BE2C (cell line): ENCODE data around the gene PAX5.

ENCODE experiments used
- DNase-seq: peaks from one replicate; pipeline ENCODE4 v3.0.0-alpha.2; 2020
- H3K27me3 ChIP-seq: fragments of 250-450 bp; sonication (Bioruptor Pico); 2 replicates; pipeline ENCODE4 v1.5.1; 2020; ENCODE audit warnings: mild to moderate bottlenecking
- H3K36me3 ChIP-seq: fragments of 250-450 bp; sonication (Bioruptor Pico); 2 replicates; pipeline ENCODE4 v1.5.1; 2020; ENCODE audit warnings: mild to moderate bottlenecking
- H3K4me1 ChIP-seq: fragments of 250-450 bp; sonication (Bioruptor Pico); 2 replicates; pipeline ENCODE4 v1.5.1; 2020
- H3K4me3 ChIP-seq: 2 replicates; pipeline ENCODE4 v1.5.1; 2011; ENCODE audit warnings: low read depth, low read length
- H3K9me3 ChIP-seq: fragments of 250-450 bp; sonication (Bioruptor Pico); 2 replicates; pipeline ENCODE4 v1.5.1; 2020
- TF ChIP-seq, protein P1 (sequence below): IDR thresholded peaks from 2 replicates; pipeline ENCODE4 v1.5.1; 2012; ENCODE audit warnings: mild to moderate bottlenecking, low read depth, low read length

The PAX5 gene

GRCh38 chr9:37029776-37030610 lies 4.1 kb downstream of the PAX5 start:
- no peak overlapping the region; the same call in 1 of the 2 replicates for H3K4me3 ChIP-seq
- H3K27me3 ChIP-seq: no peaks in the 10 kb centered on the region
- H3K4me1 ChIP-seq: peaks cover 11% of the 10 kb centered on the region
- H3K36me3 ChIP-seq: no peaks in the 10 kb centered on the region
- no peak for DNase-seq
- no peaks in the 10 kb centered on the region for H3K9me3 ChIP-seq
- TF ChIP-seq, protein P1, sequence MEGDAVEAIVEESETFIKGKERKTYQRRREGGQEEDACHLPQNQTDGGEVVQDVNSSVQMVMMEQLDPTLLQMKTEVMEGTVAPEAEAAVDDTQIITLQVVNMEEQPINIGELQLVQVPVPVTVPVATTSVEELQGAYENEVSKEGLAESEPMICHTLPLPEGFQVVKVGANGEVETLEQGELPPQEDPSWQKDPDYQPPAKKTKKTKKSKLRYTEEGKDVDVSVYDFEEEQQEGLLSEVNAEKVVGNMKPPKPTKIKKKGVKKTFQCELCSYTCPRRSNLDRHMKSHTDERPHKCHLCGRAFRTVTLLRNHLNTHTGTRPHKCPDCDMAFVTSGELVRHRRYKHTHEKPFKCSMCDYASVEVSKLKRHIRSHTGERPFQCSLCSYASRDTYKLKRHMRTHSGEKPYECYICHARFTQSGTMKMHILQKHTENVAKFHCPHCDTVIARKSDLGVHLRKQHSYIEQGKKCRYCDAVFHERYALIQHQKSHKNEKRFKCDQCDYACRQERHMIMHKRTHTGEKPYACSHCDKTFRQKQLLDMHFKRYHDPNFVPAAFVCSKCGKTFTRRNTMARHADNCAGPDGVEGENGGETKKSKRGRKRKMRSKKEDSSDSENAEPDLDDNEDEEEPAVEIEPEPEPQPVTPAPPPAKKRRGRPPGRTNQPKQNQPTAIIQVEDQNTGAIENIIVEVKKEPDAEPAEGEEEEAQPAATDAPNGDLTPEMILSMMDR: no peak

- TF ChIP-seq, protein P1: no peak
- Histone ChIP-seq H3K4me3 (peak overlapping the region; percentile 5; the same call in 1 of the 2 replicates), H3K4me1 (peaks cover 11% of the 10 kb centered on the region), H3K36me3 (no peaks in the 10 kb centered on the region), H3K27me3 (no peaks in the 10 kb centered on the region), H3K9me3 (no peaks in the 10 kb centered on the region)
- DNase-seq: peak; percentile 87
Observed at GRCh38 chr9:37029304-37029775, 4.7 kb downstream of the PAX5 start.

DNA sequence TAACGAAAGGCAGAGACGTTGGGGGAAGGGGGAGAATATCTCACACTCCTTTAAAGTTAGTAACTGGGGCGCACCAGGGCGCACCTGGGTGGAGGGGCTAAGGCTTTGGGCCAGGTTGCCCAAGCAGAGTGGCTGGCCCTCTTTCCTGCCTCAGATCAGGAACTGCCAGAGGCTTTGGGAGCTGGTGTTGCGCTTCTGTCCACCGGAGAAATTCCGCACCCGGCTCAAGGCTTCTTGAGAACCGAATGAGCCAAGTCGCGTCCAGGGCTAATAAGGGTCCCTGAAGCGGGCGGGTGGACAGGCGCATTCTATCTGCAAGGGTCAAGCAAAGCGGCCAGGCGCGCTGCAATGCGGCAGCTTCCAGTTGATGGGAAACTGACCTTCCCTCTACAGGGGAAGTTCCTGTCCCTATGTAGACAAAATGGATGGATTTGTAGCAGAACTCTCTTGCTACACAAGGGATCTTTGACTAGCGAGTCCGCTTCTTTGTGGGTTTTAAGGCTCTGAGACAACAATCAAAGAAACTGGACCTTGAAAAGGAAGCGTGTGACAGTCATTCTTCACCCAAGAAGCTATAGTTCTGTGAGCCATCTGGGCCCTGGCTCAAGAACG lies 5.5 kb downstream of the PAX5 start:
- TF ChIP-seq, protein P1: no peak
- no peaks in the 10 kb centered on the region for H3K36me3 ChIP-seq
- no peaks in the 10 kb centered on the region for H3K27me3 ChIP-seq
- H3K9me3 ChIP-seq: no peaks in the 10 kb centered on the region
- peaks cover 11% of the 10 kb centered on the region for H3K4me1 ChIP-seq
- DNase-seq: no peak
- H3K4me3 ChIP-seq: no peak overlapping the region

- H3K9me3 ChIP-seq: no peaks in the 10 kb centered on the region
- TF ChIP-seq, protein P1: no peak
- peaks cover 11% of the 10 kb centered on the region for H3K4me1 ChIP-seq
- H3K27me3 ChIP-seq: no peaks in the 10 kb centered on the region
- peak; percentile 99 for DNase-seq
- peak overlapping the region; percentile 91 for H3K4me3 ChIP-seq
- no peaks in the 10 kb centered on the region for H3K36me3 ChIP-seq
Observed at GRCh38 chr9:37027582-37028419, 6.3 kb downstream of the PAX5 start.

- Histone ChIP-seq H3K9me3 (no peaks in the 10 kb centered on the region), H3K4me3 (peak overlapping the region; percentile 91), H3K36me3 (no peaks in the 10 kb centered on the region), H3K4me1 (peaks cover 11% of the 10 kb centered on the region), H3K27me3 (no peaks in the 10 kb centered on the region)
- TF ChIP-seq, protein P1: no peak
- DNase-seq: peak; percentile 57
Observed at GRCh38 chr9:37026931-37027581, 7.0 kb downstream of the PAX5 start.
